Astrocyte (in vitro differentiated cells and primary cell): ENCODE measurements around the gene DUOX2. TPM values are rescaled to one million over a fixed set of nuclear protein-coding genes. Genes with fewer than 3 reads are reported as not detected.
A peak's percentile ranks its signal among the peaks of the same experiment; 100 is the strongest.

Source experiments
- DNase-seq: peaks from one replicate; pipeline ENCODE4 v3.0.0-alpha.2; 2010; ENCODE audit warnings: low read depth
- FAIRE-seq: peaks from 2 replicates; lab custom pipeline; 2011; peaks lifted over from hg19 to GRCh38; lab: Jason Lieb, UNC
- H2AFZ ChIP-seq: 2 replicates; pipeline ENCODE4 v1.6.0; 2012; ENCODE audit warnings: low read depth, low read length, inconsistent platforms
- H3K27ac ChIP-seq: 2 replicates; pipeline ENCODE4 v1.5.1; 2011; ENCODE audit warnings: low read depth, low read length, inconsistent platforms
- H3K27me3 ChIP-seq: 2 replicates; pipeline ENCODE4 v1.6.0; 2011; ENCODE audit warnings: low read length, inconsistent platforms; ENCODE audit not compliant: insufficient read depth
- H3K36me3 ChIP-seq: 2 replicates; pipeline ENCODE4 v1.5.1; 2011; ENCODE audit warnings: low read length, inconsistent platforms; ENCODE audit not compliant: insufficient read depth
- H3K4me1 ChIP-seq: 2 replicates; pipeline ENCODE4 v1.5.1; 2011; ENCODE audit warnings: low read length, inconsistent platforms; ENCODE audit not compliant: insufficient read depth
- H3K4me2 ChIP-seq: 2 replicates; pipeline ENCODE4 v1.6.0; 2012; ENCODE audit warnings: low read length, inconsistent platforms
- H3K4me3 ChIP-seq: 2 replicates; pipeline ENCODE4 v1.5.1; 2011; ENCODE audit warnings: low read depth, mild to moderate bottlenecking, low read length, inconsistent platforms; ENCODE audit not compliant: insufficient read depth
- H3K79me2 ChIP-seq: 2 replicates; pipeline ENCODE4 v1.6.0; 2012; ENCODE audit warnings: mild to moderate bottlenecking, low read length, inconsistent platforms; ENCODE audit not compliant: insufficient read depth
- H3K9ac ChIP-seq: 2 replicates; pipeline ENCODE4 v1.6.0; 2012; ENCODE audit warnings: mild to moderate bottlenecking, low read length, inconsistent platforms
- H3K9me3 ChIP-seq: 2 replicates; pipeline ENCODE4 v1.5.1; 2012; ENCODE audit warnings: low read depth, mild to moderate bottlenecking, low read length, inconsistent platforms; ENCODE audit not compliant: insufficient read depth
- H4K20me1 ChIP-seq: 2 replicates; pipeline ENCODE4 v1.6.0; 2012; ENCODE audit warnings: low read length, inconsistent platforms; ENCODE audit not compliant: insufficient read depth
- H3K27ac Mint-ChIP-seq: one replicate; pipeline ENCODE4 v1.8.0; 2021; ENCODE audit warnings: mild to moderate bottlenecking, mixed read lengths; ENCODE audit not compliant: unreplicated experiment
- H3K27me3 Mint-ChIP-seq: one replicate; pipeline ENCODE4 v1.8.0; 2021; ENCODE audit warnings: low read depth, mixed read lengths; ENCODE audit not compliant: unreplicated experiment
- H3K36me3 Mint-ChIP-seq: one replicate; pipeline ENCODE4 v1.8.0; 2021; ENCODE audit warnings: low read depth, mixed read lengths; ENCODE audit not compliant: unreplicated experiment
- H3K4me1 Mint-ChIP-seq: one replicate; pipeline ENCODE4 v1.8.0; 2021; ENCODE audit warnings: low read depth, mixed read lengths; ENCODE audit not compliant: unreplicated experiment
- H3K4me3 Mint-ChIP-seq: one replicate; pipeline ENCODE4 v1.8.0; 2021; ENCODE audit warnings: mild to moderate bottlenecking, moderate library complexity, mixed read lengths; ENCODE audit not compliant: unreplicated experiment
- H3K9me3 Mint-ChIP-seq: one replicate; pipeline ENCODE4 v1.8.0; 2021; ENCODE audit warnings: mild to moderate bottlenecking, mixed read lengths; ENCODE audit not compliant: unreplicated experiment
- CTCF ChIP-seq: IDR thresholded peaks from 2 replicates; pipeline ENCODE4 v1.5.1; 2011; ENCODE audit warnings: low read depth, mild to moderate bottlenecking, inconsistent platforms, low read length, moderate library complexity; ENCODE audit not compliant: insufficient read depth
- EZH2 ChIP-seq: IDR thresholded peaks from 2 replicates; pipeline ENCODE4 v1.6.1; 2012; ENCODE audit warnings: mild to moderate bottlenecking, low read length, inconsistent platforms; ENCODE audit not compliant: insufficient read depth
- total RNA-seq: library from RNA; stranded (reverse); gene quantifications from 2 replicates; pipeline ENCODE4 v1.2.1, GENCODE V29; 2021

The DUOX2 gene
- total RNA-seq, 1 donor from 2014 or later = 0.14 TPM

- Histone ChIP-seq H3K27me3 (no peaks in the 10 kb centered on the region), H3K36me3 (no peaks in the 10 kb centered on the region), H3K4me3 (no peak overlapping the region), H3K4me1 (peaks cover 5% of the 10 kb centered on the region), H3K4me2 (no peak overlapping the region), H4K20me1 (no peaks in the 10 kb centered on the region), H2AFZ (no peak overlapping the region), H3K9me3 (no peaks in the 10 kb centered on the region), H3K9ac (no peak overlapping the region), H3K79me2 (no peaks in the 10 kb centered on the region), H3K27ac (no peak overlapping the region)
- H3K4me3 Mint-ChIP-seq = no peak overlapping the region
- H3K27ac Mint-ChIP-seq = no peak overlapping the region
- H3K27me3 Mint-ChIP-seq = peaks cover 9% of the 10 kb centered on the region
- FAIRE-seq (no peak), DNase-seq (no peak)
- TF ChIP-seq EZH2 = no peak
- TF ChIP-seq CTCF = no peak
- peaks cover 9% of the 10 kb centered on the region for H3K36me3 Mint-ChIP-seq
- peaks cover 8% of the 10 kb centered on the region for H3K4me1 Mint-ChIP-seq
- H3K9me3 Mint-ChIP-seq = peaks cover 1% of the 10 kb centered on the region
Measured at GRCh38 chr15:45151998-45152828, 38.2 kb upstream of the DUOX2 start.

- peaks cover 11% of the 10 kb centered on the region for H3K27me3 Mint-ChIP-seq
- peaks cover 1% of the 10 kb centered on the region for H3K9me3 Mint-ChIP-seq
- no peaks in the 10 kb centered on the region for H3K4me1 Mint-ChIP-seq
- H3K79me2 ChIP-seq = no peaks in the 10 kb centered on the region
- no peak overlapping the region for H3K27ac Mint-ChIP-seq
- peaks cover 9% of the 10 kb centered on the region for H3K36me3 Mint-ChIP-seq
- no peaks in the 10 kb centered on the region for H3K36me3 ChIP-seq
- FAIRE-seq = no peak
- H3K27ac ChIP-seq = no peak overlapping the region
- no peak overlapping the region for H3K9ac ChIP-seq
- no peaks in the 10 kb centered on the region for H3K4me1 ChIP-seq
- H3K4me3 Mint-ChIP-seq = no peak overlapping the region
- no peak overlapping the region for H3K4me3 ChIP-seq
- DNase-seq = no peak
- no peaks in the 10 kb centered on the region for H3K9me3 ChIP-seq
- H3K4me2 ChIP-seq = no peak overlapping the region
- no peak for TF ChIP-seq EZH2
- TF ChIP-seq CTCF = no peak
- H4K20me1 ChIP-seq = no peaks in the 10 kb centered on the region
- H3K27me3 ChIP-seq = peaks cover 2% of the 10 kb centered on the region
- H2AFZ ChIP-seq = no peak overlapping the region
Measured at GRCh38 chr15:45150997-45151396, 37.0 kb upstream of the DUOX2 start.

- peak; percentile 15 for DNase-seq
Measured at GRCh38 chr15:45150481-45150880, 36.5 kb upstream of the DUOX2 start.

More at GRCh38 chr15:45150481-45150880, 36.5 kb upstream of the DUOX2 start:
- Histone ChIP-seq H2AFZ (no peak overlapping the region), H3K9me3 (no peaks in the 10 kb centered on the region), H3K4me2 (no peak overlapping the region), H3K4me3 (no peak overlapping the region), H3K36me3 (no peaks in the 10 kb centered on the region), H3K79me2 (no peaks in the 10 kb centered on the region), H3K27ac (no peak overlapping the region), H3K4me1 (no peaks in the 10 kb centered on the region), H4K20me1 (no peaks in the 10 kb centered on the region), H3K27me3 (peaks cover 3% of the 10 kb centered on the region), H3K9ac (no peak overlapping the region)
- peaks cover 14% of the 10 kb centered on the region for H3K27me3 Mint-ChIP-seq
- no peak overlapping the region for H3K27ac Mint-ChIP-seq
- no peak for FAIRE-seq
- no peak for TF ChIP-seq CTCF
- no peak for TF ChIP-seq EZH2
- no peak overlapping the region for H3K4me3 Mint-ChIP-seq
- H3K9me3 Mint-ChIP-seq = peaks cover 1% of the 10 kb centered on the region
- peaks cover 9% of the 10 kb centered on the region for H3K36me3 Mint-ChIP-seq
- H3K4me1 Mint-ChIP-seq = no peaks in the 10 kb centered on the region
